ENCODE data around the gene CALB2.

DNA sequence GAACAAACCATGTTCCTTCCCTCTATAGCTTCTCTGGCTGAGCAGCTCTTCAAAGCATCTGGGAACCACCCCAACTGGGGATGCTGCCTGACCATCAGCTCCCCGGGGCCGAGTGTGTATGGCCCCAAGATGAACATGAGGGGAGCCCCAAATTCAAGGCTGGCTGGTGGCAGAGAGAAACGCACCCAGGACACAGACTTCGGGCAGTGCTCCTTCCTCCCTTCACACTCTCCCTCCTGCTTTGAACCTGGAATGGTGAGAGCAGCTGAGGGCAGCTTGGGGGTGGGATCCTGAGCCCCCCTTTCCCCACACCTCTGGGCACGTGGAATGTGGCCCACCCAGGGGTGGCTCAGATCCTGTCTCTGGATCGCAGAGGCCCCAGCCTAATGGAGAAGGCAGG is 66.1 kb downstream of the CALB2 start:
- TF ChIP-seq, protein P1, sequence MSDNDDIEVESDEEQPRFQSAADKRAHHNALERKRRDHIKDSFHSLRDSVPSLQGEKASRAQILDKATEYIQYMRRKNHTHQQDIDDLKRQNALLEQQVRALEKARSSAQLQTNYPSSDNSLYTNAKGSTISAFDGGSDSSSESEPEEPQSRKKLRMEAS (IDR thresholded peaks at IDR 0.05) = no peak
- TF ChIP-seq RAD21 (IDR thresholded peaks at IDR 0.05; ENCODE audit: low read depth) = no peak
- TF ChIP-seq EP300 (IDR thresholded peaks at IDR 0.05; ENCODE audit: borderline replicate concordance) = no peak
- TF ChIP-seq EGR1 (IDR thresholded peaks at IDR 0.05) = no peak
- no peak for TF ChIP-seq CREB1 (IDR thresholded peaks at IDR 0.05; ENCODE audit: low read depth)
- TF ChIP-seq FOXM1 (IDR thresholded peaks at IDR 0.05; ENCODE audit: borderline replicate concordance, low read depth) = no peak
- TF ChIP-seq NFIC (IDR thresholded peaks at IDR 0.05) = no peak
- TF ChIP-seq, protein P2, sequence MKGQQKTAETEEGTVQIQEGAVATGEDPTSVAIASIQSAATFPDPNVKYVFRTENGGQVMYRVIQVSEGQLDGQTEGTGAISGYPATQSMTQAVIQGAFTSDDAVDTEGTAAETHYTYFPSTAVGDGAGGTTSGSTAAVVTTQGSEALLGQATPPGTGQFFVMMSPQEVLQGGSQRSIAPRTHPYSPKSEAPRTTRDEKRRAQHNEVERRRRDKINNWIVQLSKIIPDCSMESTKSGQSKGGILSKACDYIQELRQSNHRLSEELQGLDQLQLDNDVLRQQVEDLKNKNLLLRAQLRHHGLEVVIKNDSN (IDR thresholded peaks at IDR 0.05) = no peak
- TF ChIP-seq YY1 (IDR thresholded peaks at IDR 0.05; ENCODE audit: low read depth) = no peak
- TF ChIP-seq, protein P3, sequence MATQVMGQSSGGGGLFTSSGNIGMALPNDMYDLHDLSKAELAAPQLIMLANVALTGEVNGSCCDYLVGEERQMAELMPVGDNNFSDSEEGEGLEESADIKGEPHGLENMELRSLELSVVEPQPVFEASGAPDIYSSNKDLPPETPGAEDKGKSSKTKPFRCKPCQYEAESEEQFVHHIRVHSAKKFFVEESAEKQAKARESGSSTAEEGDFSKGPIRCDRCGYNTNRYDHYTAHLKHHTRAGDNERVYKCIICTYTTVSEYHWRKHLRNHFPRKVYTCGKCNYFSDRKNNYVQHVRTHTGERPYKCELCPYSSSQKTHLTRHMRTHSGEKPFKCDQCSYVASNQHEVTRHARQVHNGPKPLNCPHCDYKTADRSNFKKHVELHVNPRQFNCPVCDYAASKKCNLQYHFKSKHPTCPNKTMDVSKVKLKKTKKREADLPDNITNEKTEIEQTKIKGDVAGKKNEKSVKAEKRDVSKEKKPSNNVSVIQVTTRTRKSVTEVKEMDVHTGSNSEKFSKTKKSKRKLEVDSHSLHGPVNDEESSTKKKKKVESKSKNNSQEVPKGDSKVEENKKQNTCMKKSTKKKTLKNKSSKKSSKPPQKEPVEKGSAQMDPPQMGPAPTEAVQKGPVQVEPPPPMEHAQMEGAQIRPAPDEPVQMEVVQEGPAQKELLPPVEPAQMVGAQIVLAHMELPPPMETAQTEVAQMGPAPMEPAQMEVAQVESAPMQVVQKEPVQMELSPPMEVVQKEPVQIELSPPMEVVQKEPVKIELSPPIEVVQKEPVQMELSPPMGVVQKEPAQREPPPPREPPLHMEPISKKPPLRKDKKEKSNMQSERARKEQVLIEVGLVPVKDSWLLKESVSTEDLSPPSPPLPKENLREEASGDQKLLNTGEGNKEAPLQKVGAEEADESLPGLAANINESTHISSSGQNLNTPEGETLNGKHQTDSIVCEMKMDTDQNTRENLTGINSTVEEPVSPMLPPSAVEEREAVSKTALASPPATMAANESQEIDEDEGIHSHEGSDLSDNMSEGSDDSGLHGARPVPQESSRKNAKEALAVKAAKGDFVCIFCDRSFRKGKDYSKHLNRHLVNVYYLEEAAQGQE (IDR thresholded peaks at IDR 0.05; ENCODE audit: low read depth) = no peak

All from Ishikawa (cell line).